GM12875 (cell line): Measurements from ENCODE around the gene F2RL1.
"Not testable (repeated sequence)": the region's sequence is repeated elsewhere in the genome, so short reads cannot be mapped to it uniquely, and the experiment has no call there.

ENCODE experiments used
- H3K4me3 ChIP-seq: one replicate; pipeline ENCODE4 v1.5.1; 2011; ENCODE audit warnings: low read depth, low read length, control low read depth
- TF ChIP-seq, protein P1 (sequence below): IDR thresholded peaks from 2 replicates; pipeline ENCODE4 v1.5.1; 2011; ENCODE audit warnings: low read depth, mild to moderate bottlenecking, control low read depth, inconsistent platforms, low read length, moderate library complexity, borderline replicate concordance; ENCODE audit not compliant: insufficient read depth

Gene F2RL1

DNA sequence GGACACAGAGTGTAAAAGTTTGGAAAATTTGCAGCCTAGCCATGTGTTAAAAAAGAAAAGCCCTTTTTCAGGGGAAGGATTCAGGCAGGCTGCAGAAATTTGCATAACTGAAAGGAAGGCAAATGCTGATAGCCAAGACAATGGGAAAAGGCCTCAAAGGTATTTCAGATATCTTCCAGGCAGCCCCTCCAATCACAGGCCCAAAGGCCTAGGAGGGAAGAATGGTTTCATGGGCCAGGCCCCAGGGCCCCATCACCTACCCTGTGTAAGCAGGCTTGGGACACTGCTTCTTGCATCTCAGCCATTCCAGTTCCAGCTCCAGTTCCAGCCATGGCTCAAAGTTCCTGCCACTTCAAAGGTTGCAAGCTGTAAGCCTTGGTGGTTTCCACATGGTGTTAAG, 35.8 kb downstream of the F2RL1 start:
- no peak overlapping the region for H3K4me3 ChIP-seq
- TF ChIP-seq, protein P1, sequence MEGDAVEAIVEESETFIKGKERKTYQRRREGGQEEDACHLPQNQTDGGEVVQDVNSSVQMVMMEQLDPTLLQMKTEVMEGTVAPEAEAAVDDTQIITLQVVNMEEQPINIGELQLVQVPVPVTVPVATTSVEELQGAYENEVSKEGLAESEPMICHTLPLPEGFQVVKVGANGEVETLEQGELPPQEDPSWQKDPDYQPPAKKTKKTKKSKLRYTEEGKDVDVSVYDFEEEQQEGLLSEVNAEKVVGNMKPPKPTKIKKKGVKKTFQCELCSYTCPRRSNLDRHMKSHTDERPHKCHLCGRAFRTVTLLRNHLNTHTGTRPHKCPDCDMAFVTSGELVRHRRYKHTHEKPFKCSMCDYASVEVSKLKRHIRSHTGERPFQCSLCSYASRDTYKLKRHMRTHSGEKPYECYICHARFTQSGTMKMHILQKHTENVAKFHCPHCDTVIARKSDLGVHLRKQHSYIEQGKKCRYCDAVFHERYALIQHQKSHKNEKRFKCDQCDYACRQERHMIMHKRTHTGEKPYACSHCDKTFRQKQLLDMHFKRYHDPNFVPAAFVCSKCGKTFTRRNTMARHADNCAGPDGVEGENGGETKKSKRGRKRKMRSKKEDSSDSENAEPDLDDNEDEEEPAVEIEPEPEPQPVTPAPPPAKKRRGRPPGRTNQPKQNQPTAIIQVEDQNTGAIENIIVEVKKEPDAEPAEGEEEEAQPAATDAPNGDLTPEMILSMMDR = no peak

DNA sequence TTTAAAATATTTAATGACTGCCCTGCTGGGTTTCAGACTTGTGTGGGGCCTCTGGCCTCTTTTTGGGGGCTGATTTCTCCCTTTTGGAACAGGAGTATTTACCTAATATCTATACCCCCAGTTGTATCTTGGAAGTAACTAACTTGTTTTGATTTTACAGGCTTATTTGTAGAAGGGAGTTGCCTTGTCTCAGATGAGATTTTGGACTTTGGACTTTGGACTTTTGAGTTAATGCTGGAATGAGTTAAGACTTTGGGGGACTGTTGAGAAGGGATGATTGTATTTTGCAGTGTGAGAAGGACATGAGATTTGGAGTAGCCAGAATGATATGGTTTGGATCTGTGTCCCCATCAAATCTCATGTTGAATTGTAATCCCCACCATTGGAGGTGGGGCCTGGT, 36.7 kb downstream of the F2RL1 start:
- H3K4me3 ChIP-seq = not testable (repeated sequence)

DNA sequence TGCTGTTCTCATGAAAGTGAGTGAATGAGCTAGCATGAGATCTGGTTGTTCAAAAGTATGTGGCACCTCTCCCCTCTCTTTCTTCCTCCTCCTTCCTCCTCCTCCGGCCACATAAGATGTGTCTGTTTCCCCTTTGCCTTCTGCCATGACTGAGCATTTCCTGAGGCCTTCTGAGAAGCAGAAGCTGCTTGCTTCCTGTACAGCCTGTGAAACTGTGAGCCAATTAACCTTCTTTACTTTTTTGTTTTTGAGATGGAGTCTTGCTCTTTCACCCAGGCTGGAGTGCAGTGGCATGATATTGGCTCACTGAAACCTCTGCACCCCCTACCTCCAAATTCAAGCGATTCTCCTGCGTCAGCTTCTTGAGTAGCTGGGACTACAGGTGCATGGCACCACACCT, 37.1 kb downstream of the F2RL1 start:
- H3K4me3 ChIP-seq = no peak overlapping the region
- TF ChIP-seq, protein P1 = no peak

DNA sequence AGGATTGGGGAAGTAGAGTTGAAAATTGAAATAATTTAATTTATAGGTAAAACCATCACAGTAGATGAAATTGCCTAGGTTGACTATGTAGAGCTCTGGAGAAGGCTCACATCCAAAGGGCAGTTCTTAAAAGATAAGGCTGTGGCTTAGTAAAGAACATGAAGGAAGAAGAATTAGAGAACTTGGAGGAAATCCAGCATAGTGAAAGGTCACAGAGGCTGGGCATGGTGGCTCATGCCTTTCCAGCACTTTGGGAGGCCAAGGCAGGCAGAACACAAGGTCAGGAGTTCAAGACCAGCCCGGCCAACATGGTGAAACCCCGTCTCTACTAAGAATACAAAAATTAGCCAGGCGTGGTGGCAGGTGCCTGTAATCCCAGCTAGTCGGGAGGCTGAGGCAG, 38.0 kb downstream of the F2RL1 start:
- not testable (repeated sequence) for H3K4me3 ChIP-seq

DNA sequence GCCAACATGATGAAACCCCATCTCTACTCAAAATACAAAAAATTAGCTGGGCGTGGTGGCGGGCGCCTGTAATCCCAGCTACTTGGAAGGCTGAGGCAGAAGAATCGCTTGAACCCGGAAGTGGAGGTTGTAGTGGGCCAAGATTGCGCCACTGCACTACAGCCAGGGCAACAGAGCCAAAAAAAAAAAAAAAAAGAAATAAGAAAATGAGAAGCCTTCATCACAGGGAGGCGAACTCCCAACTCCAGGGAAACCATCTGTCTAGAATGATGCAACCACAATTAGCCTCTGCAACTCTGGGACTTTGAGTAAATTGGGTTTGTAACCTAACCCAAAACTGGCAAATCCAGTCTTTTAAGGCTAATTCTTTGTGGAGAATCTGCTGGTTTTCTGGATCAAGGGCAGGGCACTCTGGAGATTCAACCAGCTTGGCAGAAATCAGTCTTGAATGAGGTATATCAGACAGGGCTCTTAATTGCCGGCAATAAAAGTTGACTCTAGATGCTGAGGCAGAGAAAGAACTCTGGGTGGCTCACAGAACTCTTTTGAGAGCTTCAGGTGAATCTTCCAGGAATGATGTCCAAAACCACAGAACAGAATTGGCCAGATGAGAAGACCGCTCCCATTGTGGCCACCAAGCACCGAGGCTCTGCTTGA, 40.9 kb downstream of the F2RL1 start:
- TF ChIP-seq, protein P1 = no peak
- no peak overlapping the region for H3K4me3 ChIP-seq

DNA sequence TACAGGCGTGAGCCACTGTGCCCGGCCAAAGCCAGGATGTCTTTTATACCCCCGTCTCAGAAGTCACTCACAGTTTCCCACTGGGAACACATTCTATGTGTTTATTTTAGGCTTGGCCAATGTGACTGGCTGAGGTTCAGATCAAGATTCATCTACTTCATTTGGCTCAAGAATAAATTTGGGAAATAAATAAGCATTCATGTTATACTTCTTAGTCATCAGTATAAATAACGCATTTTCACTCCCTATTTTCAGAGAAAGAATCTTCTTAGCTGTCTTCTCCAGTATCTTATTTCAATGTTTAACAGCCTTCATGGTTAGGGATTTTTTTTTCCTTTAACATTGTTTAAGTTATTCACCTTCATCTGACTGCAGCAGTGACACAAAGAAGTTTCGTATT, 42.8 kb downstream of the F2RL1 start:
- TF ChIP-seq, protein P1 = no peak
- H3K4me3 ChIP-seq = no peak overlapping the region

DNA sequence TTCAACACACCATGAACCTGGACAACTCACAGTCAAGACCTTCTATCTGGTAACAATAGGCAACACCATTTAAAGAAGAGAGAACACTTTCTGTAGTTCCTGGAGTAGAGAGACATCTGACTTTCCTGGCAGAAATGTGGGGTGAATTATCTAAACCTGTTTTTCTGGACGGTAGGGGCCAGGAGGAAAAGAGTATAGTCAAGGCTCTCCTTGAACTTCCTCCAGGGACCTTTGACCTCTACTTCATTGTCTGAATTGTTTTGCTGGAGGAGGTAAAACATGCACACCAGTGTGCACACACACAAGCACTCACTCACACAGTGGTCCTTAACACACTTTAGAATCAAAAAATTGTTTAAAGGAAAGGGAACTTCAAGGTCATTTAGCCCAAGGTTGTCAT, 44.2 kb downstream of the F2RL1 start:
- TF ChIP-seq, protein P1 = no peak
- no peak overlapping the region for H3K4me3 ChIP-seq

DNA sequence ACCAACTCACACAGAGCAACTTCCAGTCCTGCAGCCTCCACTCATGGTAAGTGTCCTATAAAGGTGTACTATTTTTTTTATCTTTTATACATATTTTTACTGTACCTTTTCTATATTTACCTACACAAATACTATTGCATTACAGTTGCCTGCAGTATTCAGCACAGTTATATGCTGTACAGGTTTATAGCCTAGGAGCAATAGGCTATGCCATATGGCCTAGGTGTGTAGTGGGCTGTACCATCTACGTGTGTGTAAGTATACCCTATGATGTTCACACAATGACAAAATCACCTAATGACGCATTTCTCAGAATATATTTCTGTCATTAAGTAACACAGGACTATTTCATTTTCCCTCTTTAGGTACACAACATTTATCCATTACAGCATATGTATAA, 47.7 kb downstream of the F2RL1 start:
- TF ChIP-seq, protein P1 = no peak
- H3K4me3 ChIP-seq = no peak overlapping the region
